ENCODE measurements around the gene ATAD3B.

- TF ChIP-seq SP1 (IDR thresholded peaks at IDR 0.05), result no peak
- TF ChIP-seq BHLHE40 (IDR thresholded peaks at IDR 0.05; ENCODE audit: borderline replicate concordance), result no peak
- TF ChIP-seq PKNOX1 (IDR thresholded peaks at IDR 0.05), result no peak
- no peak for TF ChIP-seq FOXA1 (IDR thresholded peaks at IDR 0.05)
- no peak for TF ChIP-seq SUZ12 (IDR thresholded peaks at IDR 0.05)
- TF ChIP-seq FOXK2 (IDR thresholded peaks at IDR 0.05), result no peak
- no peak for TF ChIP-seq TARDBP (IDR thresholded peaks at IDR 0.05)
- TF ChIP-seq FOXM1 (IDR thresholded peaks at IDR 0.05; ENCODE audit: borderline replicate concordance), result no peak
- TF ChIP-seq HDGF (IDR thresholded peaks at IDR 0.05; ENCODE audit: borderline replicate concordance), result no peak
- TF ChIP-seq ARNT (IDR thresholded peaks at IDR 0.05), result no peak
- TF ChIP-seq NFRKB (IDR thresholded peaks at IDR 0.05), result no peak
- TF ChIP-seq L3MBTL2 (conservative IDR thresholded peaks at IDR 0.05), result no peak
- TF ChIP-seq LEF1 (IDR thresholded peaks at IDR 0.05; ENCODE audit: borderline replicate concordance), result no peak
- no peak for TF ChIP-seq CTBP1 (IDR thresholded peaks at IDR 0.05; ENCODE audit: borderline replicate concordance)
These were observed 39.2 kb upstream of the ATAD3B start for GRCh38 chr1:1432274-1432950.
